K562 (cell line): Measurements from ENCODE around the gene UBR4. TPM values are rescaled to one million over a fixed set of nuclear protein-coding genes. Genes with fewer than 3 reads are reported as not detected.

Experiments used
- ATAC-seq: fragments of 200-7000 bp; cut with Tn5 transposase; 3 replicates; pipeline ENCODE4 v1.9.1; 2020; ENCODE audit warnings: moderate library complexity
- BruUV-seq: library from RNA; stranded (reverse); fragments of 400-500 nt; replicated peaks from 2 replicates; lab custom pipeline; 2021; lab: Mats Ljungman, UMichigan
- CTCF ChIA-PET: fragments of 300-600 bp; formaldehyde crosslinking; extraction: SDS; loops from one replicate; lab custom pipeline; 2021; ENCODE audit warnings: low intra/inter-chr PET ratio; lab: Yijun Ruan, JAX
- POLR2A ChIA-PET: fragments of 300-600, 350-650 bp; sonication (Branson Sonifier 250); formaldehyde crosslinking; extraction: SDS; loops from one replicate; lab custom pipeline; 2021; ENCODE audit warnings: antibody characterized with exemption, inconsistent platforms; lab: Yijun Ruan, JAX
- DNase-seq, 4 experiments: peaks; one replicate each; pipeline versions ENCODE4 v3.0.0 to v3.0.0-alpha.2; 2011 to 2018; ENCODE audit warnings: low spot score in 3 of 4, mixed read lengths in 3 of 4; ENCODE audit errors: extremely low read depth in 1 of 4
- FAIRE-seq: peaks from 2 replicates; lab custom pipeline; 2011; peaks lifted over from hg19 to GRCh38; lab: Jason Lieb, UNC
- H2AFZ ChIP-seq: 2 replicates; pipeline ENCODE4 v1.6.0; 2011; ENCODE audit warnings: low read depth, low read length, control low read depth, inconsistent platforms
- H3K27ac ChIP-seq: fragments of 200-600 bp; 3 replicates; pipeline ENCODE4 v1.8.0; 2011; ENCODE audit warnings: low read depth, mild to moderate bottlenecking, control low read depth, inconsistent platforms, low read length, moderate library complexity, mixed read lengths; ENCODE audit errors: extremely low read depth
- H3K27me3 ChIP-seq, 2 experiments: fragments of 300-600 bp in 1 of 2; 2 replicates in 1 of 2; 3 replicates in 1 of 2; pipeline versions ENCODE4 v1.6.0 to v1.8.0; 2011; ENCODE audit warnings: inconsistent platforms in 2 of 2, low read length in 2 of 2, mild to moderate bottlenecking in 1 of 2, mixed read lengths in 1 of 2, moderate library complexity in 1 of 2; ENCODE audit not compliant: control insufficient read depth in 2 of 2, insufficient read depth in 2 of 2
- H3K36me3 ChIP-seq: fragments of 300-600 bp; 3 replicates; pipeline ENCODE4 v1.8.0; 2011; ENCODE audit warnings: mild to moderate bottlenecking, low read length, inconsistent platforms; ENCODE audit not compliant: control insufficient read depth, insufficient read depth
- H3K4me1 ChIP-seq, 2 experiments: fragments of 200-600 bp in 1 of 2; replicated peaks in 1 of 2; 2 replicates in 1 of 2; 3 replicates in 1 of 2; pipeline versions ENCODE4 v1.5.1 to v1.8.0; 2011; ENCODE audit warnings: inconsistent platforms in 2 of 2, low read length in 2 of 2, mild to moderate bottlenecking in 1 of 2, mixed read lengths in 1 of 2, moderate library complexity in 1 of 2; ENCODE audit not compliant: control insufficient read depth in 2 of 2, insufficient read depth in 2 of 2
- H3K4me2 ChIP-seq: 2 replicates; pipeline ENCODE4 v1.6.1; 2011; ENCODE audit warnings: low read length, control low read depth, inconsistent platforms, mixed read lengths; ENCODE audit not compliant: insufficient read depth
- H3K4me3 ChIP-seq: fragments of 200-600 bp; sonication (generic), shearing (Covaris generic); 2 replicates; pipeline ENCODE4 v1.5.1; 2016; ENCODE audit warnings: control low read depth, inconsistent platforms
- H3K79me2 ChIP-seq: fragments of 200-600 bp; 3 replicates; pipeline ENCODE4 v1.8.0; 2011; ENCODE audit warnings: low read length, inconsistent platforms; ENCODE audit not compliant: control insufficient read depth, insufficient read depth
- H3K9ac ChIP-seq, 2 experiments: 2 replicates each; pipeline versions ENCODE4 v1.6.0 to v1.6.1; 2011; ENCODE audit warnings: low read depth in 2 of 2, low read length in 2 of 2, control low read depth in 1 of 2, inconsistent platforms in 1 of 2, mild to moderate bottlenecking in 1 of 2, mixed read lengths in 1 of 2; ENCODE audit not compliant: insufficient read depth in 1 of 2
- H3K9me1 ChIP-seq: one replicate; pipeline ENCODE4 v1.6.0; 2011; ENCODE audit warnings: inconsistent platforms, mild to moderate bottlenecking, low read length, moderate library complexity; ENCODE audit not compliant: control insufficient read depth, insufficient read depth
- H3K9me3 ChIP-seq: replicated peaks from 2 replicates; pipeline ENCODE4 v1.5.1; 2011; ENCODE audit warnings: low read depth, low read length, inconsistent platforms; ENCODE audit not compliant: control insufficient read depth, insufficient read depth
- H4K20me1 ChIP-seq: replicated peaks from 2 replicates; pipeline ENCODE4 v1.6.1; 2011; ENCODE audit warnings: low read length, inconsistent platforms, mixed read lengths; ENCODE audit not compliant: control insufficient read depth, insufficient read depth
- KAT7 ChIP-seq: sonication (generic); formaldehyde crosslinking; IDR thresholded peaks from 2 replicates; pipeline ENCODE4 v1.8.0; 2022; ENCODE audit warnings: missing genetic modification reagents, mild to moderate bottlenecking, borderline replicate concordance
- KHSRP ChIP-seq: fragments of 450-650 bp; IDR thresholded peaks from 2 replicates; pipeline ENCODE4 v1.6.1; 2017
- NFIC ChIP-seq: fragments of 450-650 bp; IDR thresholded peaks from 2 replicates; pipeline ENCODE4 v1.6.1; 2017; ENCODE audit warnings: mild to moderate bottlenecking, inconsistent platforms
- NFIX ChIP-seq: fragments of 250-450 bp; sonication (Bioruptor Pico); IDR thresholded peaks from 2 replicates; pipeline ENCODE4 v1.4.0; 2020; ENCODE audit warnings: low read depth, mild to moderate bottlenecking, moderate library complexity
- ZNF717 ChIP-seq: fragments of 250-450 bp; sonication (Bioruptor Pico); IDR thresholded peaks from 2 replicates; pipeline ENCODE4 v1.5.0; 2021
- WGBS: fragments of 100-300 bp; shearing (Covaris generic); methylation state at CpG from one replicate; pipeline ENCODE4 v1.1.6; 2016; ENCODE audit warnings: low coverage, mixed read lengths; ENCODE audit not compliant: insufficient coverage; ENCODE audit errors: missing lambda C conversion rate; 5-methylcytosine and 5-hydroxymethylcytosine counted together
- in situ Hi-C: fragments of 300-500 bp; cut with MboI; formaldehyde crosslinking; loops from 4 replicates; pipeline ENCODE4 v1.15.0; 2018; ENCODE audit warnings: inconsistent platforms, mixed read lengths
- intact Hi-C: fragments of 100-400 bp; cut with micrococcal nuclease; formaldehyde crosslinking; loops from 2 replicates; pipeline ENCODE4 v1.14.2; 2022
- polyA plus RNA-seq, 8 experiments: library from polyadenylated mRNA; depleted of rRNA in 4 of 8; stranded (reverse) in 5 of 8; unstranded in 3 of 8; fragments of >200 nt; fragmentation: Nextera tagmentation in 2 of 8; fragmentation: Illumina TruSeq in 1 of 8; extraction: Ambion mirVana in 2 of 8; extraction: Trizol in 1 of 8; gene quantifications; 2 replicates each; pipeline versions ENCODE4 v1.2.1 to v1.2.3, GENCODE V29; 2011 to 2014; ENCODE audit warnings: inconsistent platforms in 1 of 8, missing spikeins in 1 of 8
- total RNA-seq, 7 experiments: library from RNA; depleted of rRNA in 6 of 7; stranded (reverse); fragments of >200 nt in 6 of 7; fragmentation: Illumina TruSeq in 2 of 7; extraction: Trizol in 2 of 7; gene quantifications; 2 replicates each; pipeline versions ENCODE4 v1.2.1 to v1.2.3, GENCODE V29; 2011 to 2021; ENCODE audit warnings: low replicate concordance in 1 of 7

Gene UBR4
- total and polyA plus RNA-seq, 9 of the 15 experiments (the other 6 are each of a cell fraction or from before 2014, with no cell fraction given), result 55.4 to 277 (median 123) TPM

DNA sequence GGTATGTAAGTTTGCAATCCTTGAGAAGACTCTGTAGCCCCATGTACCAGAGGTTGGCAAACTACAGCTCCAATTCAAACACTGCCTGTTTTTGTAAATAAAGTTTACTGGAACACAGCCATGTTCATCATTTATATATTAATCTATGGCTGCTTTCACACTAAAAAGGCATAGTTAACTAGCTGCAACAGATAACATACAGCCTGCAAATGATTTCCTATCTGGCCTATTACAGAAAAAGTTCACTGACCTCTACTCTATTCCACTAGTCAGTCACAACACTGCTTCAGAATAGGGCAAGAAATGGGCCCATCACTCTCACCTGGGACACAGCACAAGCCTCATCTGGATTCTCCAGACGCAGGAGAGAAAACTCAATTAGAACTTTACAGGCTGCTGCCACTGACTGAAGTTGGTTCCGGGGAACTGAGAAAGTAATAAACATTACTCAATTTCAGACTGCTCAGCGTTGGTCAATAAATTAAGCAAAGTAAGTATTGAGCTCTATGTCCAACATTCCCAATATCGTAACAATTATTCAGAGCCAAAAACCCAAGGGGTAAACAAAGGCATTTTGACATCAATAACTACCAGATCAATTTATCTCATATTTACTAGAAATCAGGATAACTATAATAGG, 10.6 kb downstream of the UBR4 start:
- Histone ChIP-seq H3K9ac (no peak overlapping the region), H3K4me3 (no peak overlapping the region), H4K20me1 (peaks cover 26% of the 10 kb centered on the region), H3K4me1 (peaks cover 4 to 14% of the 10 kb centered on the region in 2 experiments; a peak in 3 of 5 replicates), H3K9me1 (no peaks in the 10 kb centered on the region), H3K79me2 (peaks cover 60% of the 10 kb centered on the region), H3K36me3 (peaks cover 83% of the 10 kb centered on the region), H2AFZ (no peak overlapping the region), H3K27me3 (no peaks in the 10 kb centered on the region), H3K4me2 (no peak overlapping the region), H3K9me3 (no peaks in the 10 kb centered on the region), H3K27ac (no peak overlapping the region)
- ATAC-seq, result no peak
- in situ Hi-C loops (no loop called here), intact Hi-C loops (no loop called here)
- FAIRE-seq, result no peak
- no peak for DNase-seq
- POLR2A ChIA-PET, result interaction anchor here (0.8 to 5.4 kb wide), 8 partner anchors 8 to 214 kb away, joined by 3 to 42 read pairs (median 6); partner anchors contain the start of gene UBR4
- CTCF ChIA-PET, result no interaction called here
- no peak for TF ChIP-seq KHSRP
- BruUV-seq, result no TSS peak
- WGBS, result 67% methylated on average over 4 of the region's 4 CpGs

DNA sequence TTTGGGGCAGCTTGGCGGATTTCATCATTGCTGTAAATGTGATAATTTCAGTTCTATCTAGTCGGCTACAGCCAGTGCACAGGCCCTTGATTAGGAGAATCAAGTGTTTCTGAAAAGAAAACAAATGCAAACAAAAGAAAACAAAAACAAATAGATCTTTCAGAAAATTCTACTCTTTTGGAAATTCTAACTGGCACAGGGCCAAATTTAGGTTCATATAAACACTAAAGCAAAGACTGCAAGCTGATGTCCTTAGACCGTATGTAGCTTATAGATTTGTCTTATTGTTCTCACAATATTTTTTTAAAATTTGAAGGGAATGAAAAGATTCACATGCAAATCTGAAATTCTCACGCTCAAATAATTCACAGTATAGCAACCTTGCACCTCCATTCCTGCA, 11.2 kb downstream of the UBR4 start:
- FAIRE-seq, result no peak
- peaks cover 54% of the 10 kb centered on the region for H3K79me2 ChIP-seq
- no peak for ATAC-seq

More for the DNA sequence above, 11.2 kb downstream of the UBR4 start:
- Histone ChIP-seq H3K4me2 (no peak overlapping the region), H4K20me1 (peaks cover 24% of the 10 kb centered on the region), H3K27ac (no peak overlapping the region), H3K9ac (no peak overlapping the region), H3K9me3 (no peaks in the 10 kb centered on the region), H2AFZ (no peak overlapping the region), H3K36me3 (peaks cover 87% of the 10 kb centered on the region), H3K4me1 (peaks cover 4 to 14% of the 10 kb centered on the region in 2 experiments; a peak in 3 of 5 replicates), H3K9me1 (no peaks in the 10 kb centered on the region), H3K27me3 (no peaks in the 10 kb centered on the region), H3K4me3 (no peak overlapping the region)
- TF ChIP-seq NFIX (CRISPR knock-in tag) (peak; percentile 91), ZNF717 (CRISPR knock-in tag) (no peak), NFIC (peak; percentile 98), KAT7 (CRISPR knock-in tag) (no peak)
- in situ Hi-C loops, result no loop called here
- POLR2A ChIA-PET, result interaction anchor here (0.8 to 5.4 kb wide), 7 partner anchors 7 to 214 kb away, joined by 3 to 42 read pairs (median 8); partner anchors contain the start of gene UBR4
- CTCF ChIA-PET, result no interaction called here
- no peak for DNase-seq
- 96% methylated on average over 4 of the region's 4 CpGs for WGBS
- TSS peak; percentile 1 for BruUV-seq
- intact Hi-C loops, result no loop called here
